Measurements from ENCODE around the gene RFC2.
"Not testable (repeated sequence)": the region's sequence is repeated elsewhere in the genome, so short reads cannot be mapped to it uniquely, and the experiment has no call there.

Gene RFC2

DNA sequence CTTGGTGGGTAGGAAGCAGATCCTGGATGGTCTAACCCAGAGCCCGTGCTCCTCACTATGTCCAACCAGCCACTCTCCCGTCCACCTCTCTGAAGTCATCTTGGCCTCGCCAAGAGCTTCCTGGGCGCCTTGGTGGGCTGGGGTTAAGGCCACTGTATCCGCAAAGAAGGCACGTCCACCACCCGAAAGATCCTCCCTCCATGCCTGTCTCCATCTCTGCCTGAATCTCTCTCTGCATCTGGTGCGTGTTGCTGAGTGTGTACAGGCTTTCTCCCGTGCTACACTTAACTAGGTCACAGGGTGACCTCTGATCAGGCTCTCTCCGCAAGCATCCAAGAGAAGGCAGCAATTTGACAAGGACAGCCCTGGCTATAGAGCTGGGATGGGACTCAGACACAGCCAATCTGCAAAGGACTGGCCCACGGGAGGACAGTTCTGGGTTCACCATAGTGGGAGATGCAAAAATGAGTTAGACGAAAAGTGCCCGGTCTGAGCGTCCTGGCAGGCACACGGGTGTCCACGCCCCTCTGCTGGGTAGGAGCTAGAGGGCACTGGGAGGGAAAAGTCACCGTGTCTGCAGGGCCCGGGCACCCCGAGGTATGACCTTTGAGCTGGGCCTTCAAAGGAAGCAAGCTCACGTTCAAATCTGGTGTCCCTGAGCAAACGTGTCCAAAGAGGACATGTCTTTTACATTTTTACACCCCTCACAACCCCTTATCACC is 9.4 kb upstream of the RFC2 start:
- DNase-seq (ENCODE audit: low spot score): peak; percentile 9
- TF ChIP-seq, protein P1, sequence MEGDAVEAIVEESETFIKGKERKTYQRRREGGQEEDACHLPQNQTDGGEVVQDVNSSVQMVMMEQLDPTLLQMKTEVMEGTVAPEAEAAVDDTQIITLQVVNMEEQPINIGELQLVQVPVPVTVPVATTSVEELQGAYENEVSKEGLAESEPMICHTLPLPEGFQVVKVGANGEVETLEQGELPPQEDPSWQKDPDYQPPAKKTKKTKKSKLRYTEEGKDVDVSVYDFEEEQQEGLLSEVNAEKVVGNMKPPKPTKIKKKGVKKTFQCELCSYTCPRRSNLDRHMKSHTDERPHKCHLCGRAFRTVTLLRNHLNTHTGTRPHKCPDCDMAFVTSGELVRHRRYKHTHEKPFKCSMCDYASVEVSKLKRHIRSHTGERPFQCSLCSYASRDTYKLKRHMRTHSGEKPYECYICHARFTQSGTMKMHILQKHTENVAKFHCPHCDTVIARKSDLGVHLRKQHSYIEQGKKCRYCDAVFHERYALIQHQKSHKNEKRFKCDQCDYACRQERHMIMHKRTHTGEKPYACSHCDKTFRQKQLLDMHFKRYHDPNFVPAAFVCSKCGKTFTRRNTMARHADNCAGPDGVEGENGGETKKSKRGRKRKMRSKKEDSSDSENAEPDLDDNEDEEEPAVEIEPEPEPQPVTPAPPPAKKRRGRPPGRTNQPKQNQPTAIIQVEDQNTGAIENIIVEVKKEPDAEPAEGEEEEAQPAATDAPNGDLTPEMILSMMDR (IDR thresholded peaks at IDR 0.05; ENCODE audit: borderline replicate concordance, control extremely low read depth, extremely low read depth, insufficient read depth, missing control alignments): no peak
- in situ Hi-C loops (cut with MboI; ENCODE audit: low sequenced_read_pairs, unreplicated experiment): no loop called here

- TF ChIP-seq, protein P1 (IDR thresholded peaks at IDR 0.05; ENCODE audit: borderline replicate concordance, control extremely low read depth, extremely low read depth, insufficient read depth, missing control alignments): no peak
- in situ Hi-C loops (cut with MboI; ENCODE audit: low sequenced_read_pairs, unreplicated experiment): no loop called here
- DNase-seq (ENCODE audit: low spot score): no peak
These were observed 8.6 kb upstream of the RFC2 start for GRCh38 chr7:74262639-74263398.

DNA sequence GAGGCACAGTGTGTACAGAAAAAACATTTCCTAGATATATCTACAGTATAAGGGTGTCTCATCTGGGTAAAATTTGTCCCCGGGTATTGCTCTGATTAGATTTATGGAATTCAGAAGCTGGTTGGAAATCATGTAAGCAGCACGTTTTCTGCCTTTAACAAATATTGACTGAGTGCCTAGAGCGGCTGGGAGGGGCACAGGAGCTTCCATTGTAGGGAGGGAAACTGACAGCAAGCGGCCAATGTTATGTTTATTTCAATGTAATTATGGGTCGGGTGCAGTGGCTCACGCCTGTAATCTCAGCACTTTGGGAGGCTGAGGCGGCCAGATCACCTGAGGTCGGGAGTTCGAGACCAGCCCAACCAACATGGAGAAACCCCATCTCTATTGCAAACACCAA is 4.4 kb upstream of the RFC2 start:
- TF ChIP-seq, protein P1 (IDR thresholded peaks at IDR 0.05; ENCODE audit: borderline replicate concordance, control extremely low read depth, extremely low read depth, insufficient read depth, missing control alignments): no peak
- DNase-seq (ENCODE audit: low spot score): peak; percentile 3
- in situ Hi-C loops (cut with MboI; ENCODE audit: low sequenced_read_pairs, unreplicated experiment): no loop called here

GRCh38 chr7:74256491-74257408 is 2.6 kb upstream of the RFC2 start:
- TF ChIP-seq, protein P1 (IDR thresholded peaks at IDR 0.05; ENCODE audit: borderline replicate concordance, control extremely low read depth, extremely low read depth, insufficient read depth, missing control alignments): no peak
- peak; percentile 2 for DNase-seq (ENCODE audit: low spot score)
- in situ Hi-C loops (cut with MboI; ENCODE audit: low sequenced_read_pairs, unreplicated experiment): no loop called here

GRCh38 chr7:74255461-74255860 is 1.3 kb upstream of the RFC2 start:
- in situ Hi-C loops (cut with MboI; ENCODE audit: low sequenced_read_pairs, unreplicated experiment): not testable (repeated sequence)
- peak; percentile 22 for DNase-seq (ENCODE audit: low spot score)

DNA sequence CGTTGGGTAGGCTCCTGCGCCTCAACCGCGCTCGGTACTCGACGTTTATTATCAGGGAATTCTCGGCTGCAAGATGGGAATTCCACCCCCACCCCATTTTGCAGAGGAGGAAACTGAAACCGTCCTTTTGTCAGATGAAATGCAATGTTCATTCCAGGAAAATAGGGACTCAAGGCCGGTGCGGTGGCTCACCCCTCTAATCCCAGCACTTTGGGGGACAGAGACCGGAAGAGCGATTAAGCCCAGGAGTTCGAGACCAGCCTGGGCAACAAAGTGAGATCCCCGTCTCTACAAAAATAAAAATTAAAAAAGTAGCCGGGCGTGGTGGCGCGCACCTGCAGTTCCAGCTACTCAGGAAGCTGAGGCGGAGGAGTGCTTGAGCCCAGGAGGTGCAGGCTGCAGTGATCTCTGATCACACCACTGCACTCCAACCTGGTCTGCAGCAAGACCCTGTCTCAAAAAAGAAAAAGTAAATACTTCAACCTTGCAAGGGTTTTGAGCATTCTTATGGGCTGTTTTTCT is 720 bp upstream of the RFC2 start:
- DNase-seq (ENCODE audit: low spot score): no peak
- TF ChIP-seq, protein P1 (IDR thresholded peaks at IDR 0.05; ENCODE audit: borderline replicate concordance, control extremely low read depth, extremely low read depth, insufficient read depth, missing control alignments): no peak
- in situ Hi-C loops (cut with MboI; ENCODE audit: low sequenced_read_pairs, unreplicated experiment): no loop called here
